SK-N-MC (cell line): ENCODE data around the gene CHST15.

Experiments used
- DNase-seq: peaks from one replicate; pipeline ENCODE4 v3.0.0-alpha.2; 2011; ENCODE audit warnings: low read depth, low spot score
- H3K27ac ChIP-seq: fragments of 200-600 bp; sonication (generic); 2 replicates; pipeline ENCODE4 v1.5.1; 2016; ENCODE audit warnings: mixed run types
- H3K36me3 ChIP-seq: fragments of 200-600 bp; sonication (generic); 2 replicates; pipeline ENCODE4 v1.6.1; 2017; ENCODE audit warnings: antibody characterized with exemption, low read length, mixed read lengths; ENCODE audit not compliant: insufficient read depth
- H3K4me3 ChIP-seq: fragments of 200-600 bp; sonication (generic); 2 replicates; pipeline ENCODE4 v1.5.1; 2016
- H3K9ac ChIP-seq: fragments of 200-600 bp; sonication (generic); 2 replicates; pipeline ENCODE4 v1.8.0; 2017; ENCODE audit warnings: mixed run types, mixed read lengths; ENCODE audit not compliant: insufficient read length
- H3K9me3 ChIP-seq: fragments of 200-600 bp; sonication (generic); 2 replicates; pipeline ENCODE4 v1.6.1; 2017; ENCODE audit warnings: low read depth, mild to moderate bottlenecking, antibody characterized with exemption, low read length, moderate library complexity, mixed read lengths
- EZH2 ChIP-seq: fragments of 200-600 bp; sonication (generic); IDR thresholded peaks from one replicate; pipeline ENCODE4 v1.6.1; 2017; ENCODE audit warnings: antibody characterized with exemption
- FOXP2 ChIP-seq: optimal IDR thresholded peaks from 2 replicates; pipeline ENCODE3; 2011; ENCODE audit warnings: mild to moderate bottlenecking, moderate library complexity; ENCODE audit not compliant: insufficient read depth; ENCODE audit errors: extremely low read length, control extremely low read depth
- POLR2AphosphoS5 ChIP-seq: IDR thresholded peaks from 2 replicates; pipeline ENCODE4 v1.6.1; 2012; ENCODE audit warnings: mild to moderate bottlenecking, low read depth, low read length, borderline replicate concordance

The CHST15 gene

GRCh38 chr10:123962756-123963530 lies 130.5 kb downstream of the CHST15 start:
- TF ChIP-seq POLR2AphosphoS5, result no peak
- no peak for TF ChIP-seq FOXP2
- TF ChIP-seq EZH2, result no peak
- H3K36me3 ChIP-seq, result no peaks in the 10 kb centered on the region

DNA sequence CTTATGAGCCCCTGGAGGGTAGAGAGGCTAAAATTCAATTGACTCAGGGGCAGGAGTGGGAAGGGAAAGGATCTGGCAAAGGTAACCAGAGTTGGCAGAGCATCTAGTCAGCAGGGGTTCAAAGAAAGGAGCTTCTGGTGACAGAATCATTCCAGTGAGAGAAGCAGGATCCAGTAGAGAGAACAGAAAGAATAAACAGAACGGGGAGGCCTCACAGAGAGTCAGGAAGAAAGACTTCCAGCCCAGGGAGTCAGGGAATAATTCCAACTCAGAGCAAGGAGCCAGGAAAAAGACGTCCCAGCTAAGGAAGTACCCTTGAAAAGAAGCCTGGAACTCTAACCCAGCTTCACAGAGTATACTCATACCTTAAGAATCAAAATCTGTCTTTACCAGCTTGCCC lies 135.2 kb downstream of the CHST15 start:
- Histone ChIP-seq H3K4me3 (no peak overlapping the region), H3K9me3 (no peaks in the 10 kb centered on the region), H3K9ac (no peak overlapping the region), H3K36me3 (no peaks in the 10 kb centered on the region), H3K27ac (no peak overlapping the region)
- TF ChIP-seq FOXP2, result no peak
- TF ChIP-seq POLR2AphosphoS5, result no peak
- TF ChIP-seq EZH2, result no peak
- no peak for DNase-seq

More at GRCh38 chr10:123962756-123963530, 130.5 kb downstream of the CHST15 start:
- Histone ChIP-seq H3K27ac (no peak overlapping the region), H3K9me3 (no peaks in the 10 kb centered on the region), H3K4me3 (no peak overlapping the region), H3K9ac (no peak overlapping the region)
- DNase-seq, result no peak
